ENCODE results near the gene PCDH9.

Gene PCDH9

GRCh38 chr13:66704110-66704509 is 526.0 kb downstream of the PCDH9 start:
- no peak overlapping the region for H3K4me3 ChIP-seq (ENCODE audit: low read length)
- H3K4me2 ChIP-seq (ENCODE audit: low read length) = no peak overlapping the region

GRCh38 chr13:66703597-66703996 is 526.5 kb downstream of the PCDH9 start:
- Histone ChIP-seq H3K27me3 (ENCODE audit: control insufficient read depth, insufficient read depth, low read length) (no peaks in the 10 kb centered on the region), H3K4me3 (ENCODE audit: low read length) (no peak overlapping the region), H3K9ac (ENCODE audit: low read depth, low read length) (no peak overlapping the region), H3K4me2 (ENCODE audit: low read length) (no peak overlapping the region), H3K9me3 (replicated peaks; ENCODE audit: low read length) (no peaks in the 10 kb centered on the region), H3K36me3 (ENCODE audit: insufficient read depth, low read length) (no peaks in the 10 kb centered on the region), H3K4me1 (ENCODE audit: control insufficient read depth, insufficient read depth, low read length) (no peaks in the 10 kb centered on the region)

More at GRCh38 chr13:66704110-66704509, 526.0 kb downstream of the PCDH9 start:
- H3K36me3 ChIP-seq (ENCODE audit: insufficient read depth, low read length) = no peaks in the 10 kb centered on the region
- H3K27me3 ChIP-seq (ENCODE audit: control insufficient read depth, insufficient read depth, low read length) = no peaks in the 10 kb centered on the region
- H3K4me1 ChIP-seq (ENCODE audit: control insufficient read depth, insufficient read depth, low read length) = no peaks in the 10 kb centered on the region
- H3K9me3 ChIP-seq (replicated peaks; ENCODE audit: low read length) = no peaks in the 10 kb centered on the region
- H3K9ac ChIP-seq (ENCODE audit: low read depth, low read length) = no peak overlapping the region

- H3K36me3 ChIP-seq (ENCODE audit: insufficient read depth, low read length) = no peaks in the 10 kb centered on the region
- H3K4me1 ChIP-seq (ENCODE audit: control insufficient read depth, insufficient read depth, low read length) = no peaks in the 10 kb centered on the region
- no peaks in the 10 kb centered on the region for H3K27me3 ChIP-seq (ENCODE audit: control insufficient read depth, insufficient read depth, low read length)
- no peaks in the 10 kb centered on the region for H3K9me3 ChIP-seq (replicated peaks; ENCODE audit: low read length)
- H3K4me2 ChIP-seq (ENCODE audit: low read length) = no peak overlapping the region
- H3K9ac ChIP-seq (ENCODE audit: low read depth, low read length) = no peak overlapping the region
- no peak overlapping the region for H3K4me3 ChIP-seq (ENCODE audit: low read length)
Measured at GRCh38 chr13:66700117-66700601, 530.0 kb downstream of the PCDH9 start.

- Histone ChIP-seq H3K4me3 (ENCODE audit: low read length) (no peak overlapping the region), H3K36me3 (ENCODE audit: insufficient read depth, low read length) (no peaks in the 10 kb centered on the region), H3K4me1 (ENCODE audit: control insufficient read depth, insufficient read depth, low read length) (no peaks in the 10 kb centered on the region), H3K9ac (ENCODE audit: low read depth, low read length) (no peak overlapping the region), H3K27me3 (ENCODE audit: control insufficient read depth, insufficient read depth, low read length) (no peaks in the 10 kb centered on the region), H3K9me3 (replicated peaks; ENCODE audit: low read length) (no peaks in the 10 kb centered on the region), H3K4me2 (ENCODE audit: low read length) (no peak overlapping the region)
Measured at GRCh38 chr13:66693656-66694055, 536.5 kb downstream of the PCDH9 start.

GRCh38 chr13:66691149-66691548 is 539.0 kb downstream of the PCDH9 start:
- no peaks in the 10 kb centered on the region for H3K27me3 ChIP-seq (ENCODE audit: control insufficient read depth, insufficient read depth, low read length)
- H3K9ac ChIP-seq (ENCODE audit: low read depth, low read length) = no peak overlapping the region
- H3K36me3 ChIP-seq (ENCODE audit: insufficient read depth, low read length) = no peaks in the 10 kb centered on the region
- H3K4me2 ChIP-seq (ENCODE audit: low read length) = no peak overlapping the region
- no peaks in the 10 kb centered on the region for H3K9me3 ChIP-seq (replicated peaks; ENCODE audit: low read length)
- no peak overlapping the region for H3K4me3 ChIP-seq (ENCODE audit: low read length)
- H3K4me1 ChIP-seq (ENCODE audit: control insufficient read depth, insufficient read depth, low read length) = no peaks in the 10 kb centered on the region

GRCh38 chr13:66689628-66690027 is 540.5 kb downstream of the PCDH9 start:
- Histone ChIP-seq H3K4me2 (ENCODE audit: low read length) (no peak overlapping the region), H3K4me3 (ENCODE audit: low read length) (no peak overlapping the region), H3K36me3 (ENCODE audit: insufficient read depth, low read length) (no peaks in the 10 kb centered on the region), H3K4me1 (ENCODE audit: control insufficient read depth, insufficient read depth, low read length) (no peaks in the 10 kb centered on the region), H3K27me3 (ENCODE audit: control insufficient read depth, insufficient read depth, low read length) (no peaks in the 10 kb centered on the region), H3K9me3 (replicated peaks; ENCODE audit: low read length) (no peaks in the 10 kb centered on the region), H3K9ac (ENCODE audit: low read depth, low read length) (no peak overlapping the region)

- no peaks in the 10 kb centered on the region for H3K36me3 ChIP-seq (ENCODE audit: insufficient read depth, low read length)
- no peaks in the 10 kb centered on the region for H3K27me3 ChIP-seq (ENCODE audit: control insufficient read depth, insufficient read depth, low read length)
- no peaks in the 10 kb centered on the region for H3K9me3 ChIP-seq (replicated peaks; ENCODE audit: low read length)
- H3K4me2 ChIP-seq (ENCODE audit: low read length) = no peak overlapping the region
- no peaks in the 10 kb centered on the region for H3K4me1 ChIP-seq (ENCODE audit: control insufficient read depth, insufficient read depth, low read length)
- no peak overlapping the region for H3K9ac ChIP-seq (ENCODE audit: low read depth, low read length)
- no peak overlapping the region for H3K4me3 ChIP-seq (ENCODE audit: low read length)
Measured at GRCh38 chr13:66689037-66689619, 541.0 kb downstream of the PCDH9 start.

- Histone ChIP-seq H3K36me3 (ENCODE audit: insufficient read depth, low read length) (no peaks in the 10 kb centered on the region), H3K4me2 (ENCODE audit: low read length) (no peak overlapping the region), H3K9ac (ENCODE audit: low read depth, low read length) (no peak overlapping the region), H3K4me1 (ENCODE audit: control insufficient read depth, insufficient read depth, low read length) (no peaks in the 10 kb centered on the region), H3K4me3 (ENCODE audit: low read length) (no peak overlapping the region), H3K27me3 (ENCODE audit: control insufficient read depth, insufficient read depth, low read length) (no peaks in the 10 kb centered on the region), H3K9me3 (replicated peaks; ENCODE audit: low read length) (no peaks in the 10 kb centered on the region)
Measured at GRCh38 chr13:66681403-66681802, 548.7 kb downstream of the PCDH9 start.

- Histone ChIP-seq H3K9me3 (replicated peaks; ENCODE audit: low read length) (no peaks in the 10 kb centered on the region), H3K4me1 (ENCODE audit: control insufficient read depth, insufficient read depth, low read length) (no peaks in the 10 kb centered on the region)
Measured at GRCh38 chr13:66680031-66680430, 550.1 kb downstream of the PCDH9 start.

GRCh38 chr13:66675620-66676019 is 554.5 kb downstream of the PCDH9 start:
- H3K4me3 ChIP-seq (ENCODE audit: low read length) = no peak overlapping the region
- H3K4me2 ChIP-seq (ENCODE audit: low read length) = no peak overlapping the region
- no peaks in the 10 kb centered on the region for H3K27me3 ChIP-seq (ENCODE audit: control insufficient read depth, insufficient read depth, low read length)
- H3K4me1 ChIP-seq (ENCODE audit: control insufficient read depth, insufficient read depth, low read length) = peaks cover 15% of the 10 kb centered on the region
- no peak overlapping the region for H3K9ac ChIP-seq (ENCODE audit: low read depth, low read length)
- H3K36me3 ChIP-seq (ENCODE audit: insufficient read depth, low read length) = no peaks in the 10 kb centered on the region
- H3K9me3 ChIP-seq (replicated peaks; ENCODE audit: low read length) = no peaks in the 10 kb centered on the region

More at GRCh38 chr13:66680031-66680430, 550.1 kb downstream of the PCDH9 start:
- H3K9ac ChIP-seq (ENCODE audit: low read depth, low read length) = no peak overlapping the region
- no peak overlapping the region for H3K4me3 ChIP-seq (ENCODE audit: low read length)
- H3K36me3 ChIP-seq (ENCODE audit: insufficient read depth, low read length) = no peaks in the 10 kb centered on the region
- H3K27me3 ChIP-seq (ENCODE audit: control insufficient read depth, insufficient read depth, low read length) = no peaks in the 10 kb centered on the region
- no peak overlapping the region for H3K4me2 ChIP-seq (ENCODE audit: low read length)

GRCh38 chr13:66673401-66673800 is 556.7 kb downstream of the PCDH9 start:
- Histone ChIP-seq H3K36me3 (ENCODE audit: insufficient read depth, low read length) (no peaks in the 10 kb centered on the region), H3K4me1 (ENCODE audit: control insufficient read depth, insufficient read depth, low read length) (peaks cover 15% of the 10 kb centered on the region), H3K9me3 (replicated peaks; ENCODE audit: low read length) (no peaks in the 10 kb centered on the region), H3K4me2 (ENCODE audit: low read length) (peak overlapping the region; percentile 9), H3K4me3 (ENCODE audit: low read length) (no peak overlapping the region), H3K9ac (ENCODE audit: low read depth, low read length) (no peak overlapping the region), H3K27me3 (ENCODE audit: control insufficient read depth, insufficient read depth, low read length) (no peaks in the 10 kb centered on the region)

GRCh38 chr13:66665991-66666390 is 564.1 kb downstream of the PCDH9 start:
- H3K9ac ChIP-seq (ENCODE audit: low read depth, low read length) = peak overlapping the region; percentile 4
- H3K4me2 ChIP-seq (ENCODE audit: low read length) = peak overlapping the region; percentile 35
- H3K4me3 ChIP-seq (ENCODE audit: low read length) = no peak overlapping the region
- H3K27me3 ChIP-seq (ENCODE audit: control insufficient read depth, insufficient read depth, low read length) = no peaks in the 10 kb centered on the region
- no peaks in the 10 kb centered on the region for H3K36me3 ChIP-seq (ENCODE audit: insufficient read depth, low read length)
- H3K4me1 ChIP-seq (ENCODE audit: control insufficient read depth, insufficient read depth, low read length) = peaks cover 17% of the 10 kb centered on the region
- no peaks in the 10 kb centered on the region for H3K9me3 ChIP-seq (replicated peaks; ENCODE audit: low read length)
